Measurements from ENCODE around the gene NR1H3. TPM values are rescaled to one million over a fixed set of nuclear protein-coding genes. Genes with fewer than 3 reads are reported as not detected.
A peak's percentile ranks its signal among the peaks of the same experiment; 100 is the strongest.

Gene NR1H3
- total and polyA plus RNA-seq, 10 of the 15 experiments (the other 5 are each of a cell fraction or from before 2014, with no cell fraction given), result 2.6 to 8.9 (median 4.5) TPM

GRCh38 chr11:47270331-47271271, 12.8 kb downstream of the NR1H3 start (continued):
- TF ChIP-seq IRF5 (IDR thresholded peaks at IDR 0.05; ENCODE audit: borderline replicate concordance) (no peak), SMARCA5 (IDR thresholded peaks at IDR 0.05) (0 out of 2 replicates have a peak, but pooled peaks have one; percentile 37), POLR2AphosphoS5 (IDR thresholded peaks at IDR 0.05; ENCODE audit: low read length) (no peak), IKZF2 (IDR thresholded peaks at IDR 0.05) (no peak), PML (IDR thresholded peaks at IDR 0.05; ENCODE audit: low read length) (no peak), EGR1 (IDR thresholded peaks at IDR 0.05; ENCODE audit: borderline replicate concordance in 1 of 2, low read depth in 2 of 2, low read length in 2 of 2) (peak in 1 of 2 experiments; percentile 60; a peak in 1 of 3 replicates), BCL11A (IDR thresholded peaks at IDR 0.05; ENCODE audit: low read depth, low read length) (no peak), REST (IDR thresholded peaks at IDR 0.05; ENCODE audit: low read depth, low read length) (peak; percentile 34; the same call in 1 of the 2 replicates), TCF3 (IDR thresholded peaks at IDR 0.05; ENCODE audit: borderline replicate concordance, insufficient read depth, low read depth, low read length) (no peak), NFXL1 (IDR thresholded peaks at IDR 0.05; ENCODE audit: borderline replicate concordance) (no peak), SMAD5 (IDR thresholded peaks at IDR 0.05; ENCODE audit: low read depth) (no peak), ZNF384 (IDR thresholded peaks at IDR 0.05; ENCODE audit: borderline replicate concordance, low read depth, low read length) (no peak), CREB1 (IDR thresholded peaks at IDR 0.05; ENCODE audit: low read depth) (peak; percentile 50; the same call in 1 of the 2 replicates), ETV6 (conservative IDR thresholded peaks at IDR 0.05 in 1 of 2, IDR thresholded peaks at IDR 0.05 in 1 of 2; ENCODE audit: borderline replicate concordance in 1 of 2, low read depth in 1 of 2) (no peak), GATAD2B (conservative IDR thresholded peaks at IDR 0.05; ENCODE audit: low read depth) (no peak)
- TF ChIP-seq, protein P1, sequence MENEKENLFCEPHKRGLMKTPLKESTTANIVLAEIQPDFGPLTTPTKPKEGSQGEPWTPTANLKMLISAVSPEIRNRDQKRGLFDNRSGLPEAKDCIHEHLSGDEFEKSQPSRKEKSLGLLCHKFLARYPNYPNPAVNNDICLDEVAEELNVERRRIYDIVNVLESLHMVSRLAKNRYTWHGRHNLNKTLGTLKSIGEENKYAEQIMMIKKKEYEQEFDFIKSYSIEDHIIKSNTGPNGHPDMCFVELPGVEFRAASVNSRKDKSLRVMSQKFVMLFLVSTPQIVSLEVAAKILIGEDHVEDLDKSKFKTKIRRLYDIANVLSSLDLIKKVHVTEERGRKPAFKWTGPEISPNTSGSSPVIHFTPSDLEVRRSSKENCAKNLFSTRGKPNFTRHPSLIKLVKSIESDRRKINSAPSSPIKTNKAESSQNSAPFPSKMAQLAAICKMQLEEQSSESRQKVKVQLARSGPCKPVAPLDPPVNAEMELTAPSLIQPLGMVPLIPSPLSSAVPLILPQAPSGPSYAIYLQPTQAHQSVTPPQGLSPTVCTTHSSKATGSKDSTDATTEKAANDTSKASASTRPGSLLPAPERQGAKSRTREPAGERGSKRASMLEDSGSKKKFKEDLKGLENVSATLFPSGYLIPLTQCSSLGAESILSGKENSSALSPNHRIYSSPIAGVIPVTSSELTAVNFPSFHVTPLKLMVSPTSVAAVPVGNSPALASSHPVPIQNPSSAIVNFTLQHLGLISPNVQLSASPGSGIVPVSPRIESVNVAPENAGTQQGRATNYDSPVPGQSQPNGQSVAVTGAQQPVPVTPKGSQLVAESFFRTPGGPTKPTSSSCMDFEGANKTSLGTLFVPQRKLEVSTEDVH (IDR thresholded peaks at IDR 0.05; ENCODE audit: low read depth, partially characterized antibody), result no peak

Measured in GM12878 (cell line).